Activated T-helper 2 cell treated with anti-CD3 and anti-CD28 coated beads, Interferon-gamma antibody, Interleukin-2, Interleukin-4, amounts not matched to agents 10 μg/mL and 5 μg/mL and 100 μg/mL, durations not matched to agents 14 hours and 24 hours and 36 hours (primary cell): ENCODE data around the gene PDXK. TPM values are rescaled to one million over a fixed set of nuclear protein-coding genes. Genes with fewer than 3 reads are reported as not detected.

ENCODE experiments used
- DNase-seq: peaks from one replicate; pipeline ENCODE4 v3.0.0; 2021; ENCODE audit warnings: low spot score
- H3K27ac Mint-ChIP-seq: one replicate; pipeline ENCODE4 v1.8.0; 2021; ENCODE audit warnings: mixed read lengths
- H3K27me3 Mint-ChIP-seq: one replicate; pipeline ENCODE4 v1.8.0; 2021; ENCODE audit warnings: low read depth, mixed read lengths
- H3K36me3 Mint-ChIP-seq: one replicate; pipeline ENCODE4 v1.8.0; 2021; ENCODE audit warnings: low read depth, mixed read lengths
- H3K4me1 Mint-ChIP-seq: one replicate; pipeline ENCODE4 v1.8.0; 2021; ENCODE audit warnings: low read depth, mixed read lengths
- H3K4me3 Mint-ChIP-seq: one replicate; pipeline ENCODE4 v1.8.0; 2021; ENCODE audit warnings: low read depth, mild to moderate bottlenecking, moderate library complexity, mixed read lengths
- H3K9me3 Mint-ChIP-seq: one replicate; pipeline ENCODE4 v1.8.0; 2021; ENCODE audit warnings: mixed read lengths
- intact Hi-C: fragments of 100-400 bp; cut with micrococcal nuclease; formaldehyde crosslinking; loops from one replicate; pipeline ENCODE4 v1.15.1; 2023
- total RNA-seq: library from RNA; stranded (reverse); gene quantifications from 2 replicates; pipeline ENCODE4 v1.2.3, GENCODE V29; 2022

PDXK gene
- total RNA-seq, 1 donor from 2014 or later: 124 TPM

GRCh38 chr21:43809346-43809799, 90.4 kb downstream of the PDXK start:
- H3K27me3 Mint-ChIP-seq: no peaks in the 10 kb centered on the region
- H3K4me1 Mint-ChIP-seq: peaks cover 8% of the 10 kb centered on the region
- intact Hi-C loops: no loop called here
- no peak overlapping the region for H3K27ac Mint-ChIP-seq
- H3K4me3 Mint-ChIP-seq: no peak overlapping the region
- H3K9me3 Mint-ChIP-seq: no peaks in the 10 kb centered on the region
- H3K36me3 Mint-ChIP-seq: peaks cover 13% of the 10 kb centered on the region
- DNase-seq: no peak

DNA sequence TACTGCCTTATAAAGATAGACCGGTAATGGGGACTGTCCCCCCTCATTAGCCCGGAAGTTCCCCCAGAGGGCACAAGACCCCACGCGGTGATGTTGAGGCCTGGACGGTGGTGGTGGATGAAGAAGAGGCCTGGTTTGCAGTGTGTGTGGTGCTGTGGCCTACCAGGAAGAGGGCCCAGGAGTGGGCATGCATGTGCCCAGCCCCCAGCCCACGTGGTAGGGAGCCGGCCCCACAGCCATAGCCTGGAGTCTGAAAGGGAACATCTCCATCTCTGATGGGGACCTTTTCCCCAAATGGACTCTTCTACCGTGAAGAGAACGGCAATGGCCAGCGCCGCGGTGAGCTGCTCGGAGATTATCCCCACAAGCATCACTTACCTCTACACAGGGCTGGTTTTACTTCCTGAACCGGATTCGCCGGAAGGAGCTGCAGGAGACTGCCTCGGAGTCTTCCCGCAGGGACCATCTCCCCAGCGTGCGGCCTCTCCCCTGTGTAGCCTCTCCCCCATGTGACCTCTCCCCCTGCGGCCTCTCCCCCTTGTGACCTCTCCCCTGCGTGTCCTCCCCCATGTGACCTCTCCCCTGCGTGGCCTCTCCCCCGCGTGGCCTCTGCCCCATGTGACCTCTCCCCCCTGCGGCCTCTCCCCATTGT, 91.0 kb downstream of the PDXK start:
- intact Hi-C loops: loop anchor here (1.0 to 5.0 kb wide), 3 partner anchors 57 to 165 kb away; partner anchors contain the start of gene AGPAT3
- peaks cover 11% of the 10 kb centered on the region for H3K4me1 Mint-ChIP-seq
- no peak overlapping the region for H3K4me3 Mint-ChIP-seq
- DNase-seq: no peak
- no peaks in the 10 kb centered on the region for H3K27me3 Mint-ChIP-seq
- H3K36me3 Mint-ChIP-seq: peaks cover 13% of the 10 kb centered on the region
- no peaks in the 10 kb centered on the region for H3K9me3 Mint-ChIP-seq
- H3K27ac Mint-ChIP-seq: no peak overlapping the region

DNA sequence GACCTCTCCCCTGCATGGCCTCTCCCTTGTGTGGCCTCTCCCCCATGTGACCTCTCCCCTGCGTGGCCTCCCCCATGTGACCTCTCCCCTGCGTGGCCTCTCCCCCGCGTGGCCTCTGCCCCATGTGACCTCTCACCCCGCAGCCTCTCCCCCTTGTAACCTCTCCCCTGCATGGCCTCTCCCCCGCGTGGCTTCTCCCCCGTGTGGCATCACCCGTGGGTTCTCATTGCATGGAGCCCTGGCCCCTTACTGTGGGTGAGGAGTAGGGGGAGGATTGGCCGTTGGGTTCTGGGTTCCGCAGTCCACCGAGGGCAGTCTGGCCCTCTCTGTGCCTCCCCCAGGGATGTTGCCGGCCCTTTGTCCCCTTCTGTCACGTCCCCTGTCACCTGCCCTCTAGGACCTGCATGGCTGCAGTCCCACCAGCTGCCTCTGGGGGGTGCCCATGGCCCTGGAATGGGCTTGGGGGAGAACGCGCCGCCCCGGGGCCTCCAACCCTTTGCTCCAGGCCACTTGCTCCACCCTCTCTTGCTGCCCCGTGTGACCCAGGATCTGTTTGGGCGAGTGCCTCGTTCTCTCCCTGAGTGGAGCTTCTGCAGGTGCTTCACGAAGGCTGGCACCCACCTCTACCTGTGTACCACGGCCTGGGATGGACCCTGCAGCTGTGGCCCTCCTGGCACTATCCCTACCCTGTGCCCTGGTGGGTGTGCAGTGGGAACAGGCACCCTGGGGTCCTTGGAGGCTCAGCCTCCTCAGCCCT, 91.8 kb downstream of the PDXK start:
- no peaks in the 10 kb centered on the region for H3K27me3 Mint-ChIP-seq
- H3K4me1 Mint-ChIP-seq: peaks cover 11% of the 10 kb centered on the region
- no peaks in the 10 kb centered on the region for H3K9me3 Mint-ChIP-seq
- peak; percentile 85 for DNase-seq
- intact Hi-C loops: loop anchor here (1.0 to 5.0 kb wide), 4 partner anchors 57 to 165 kb away; partner anchors contain the start of gene AGPAT3
- H3K36me3 Mint-ChIP-seq: peaks cover 9% of the 10 kb centered on the region
- H3K4me3 Mint-ChIP-seq: no peak overlapping the region
- peak overlapping the region; percentile 4 for H3K27ac Mint-ChIP-seq

DNA sequence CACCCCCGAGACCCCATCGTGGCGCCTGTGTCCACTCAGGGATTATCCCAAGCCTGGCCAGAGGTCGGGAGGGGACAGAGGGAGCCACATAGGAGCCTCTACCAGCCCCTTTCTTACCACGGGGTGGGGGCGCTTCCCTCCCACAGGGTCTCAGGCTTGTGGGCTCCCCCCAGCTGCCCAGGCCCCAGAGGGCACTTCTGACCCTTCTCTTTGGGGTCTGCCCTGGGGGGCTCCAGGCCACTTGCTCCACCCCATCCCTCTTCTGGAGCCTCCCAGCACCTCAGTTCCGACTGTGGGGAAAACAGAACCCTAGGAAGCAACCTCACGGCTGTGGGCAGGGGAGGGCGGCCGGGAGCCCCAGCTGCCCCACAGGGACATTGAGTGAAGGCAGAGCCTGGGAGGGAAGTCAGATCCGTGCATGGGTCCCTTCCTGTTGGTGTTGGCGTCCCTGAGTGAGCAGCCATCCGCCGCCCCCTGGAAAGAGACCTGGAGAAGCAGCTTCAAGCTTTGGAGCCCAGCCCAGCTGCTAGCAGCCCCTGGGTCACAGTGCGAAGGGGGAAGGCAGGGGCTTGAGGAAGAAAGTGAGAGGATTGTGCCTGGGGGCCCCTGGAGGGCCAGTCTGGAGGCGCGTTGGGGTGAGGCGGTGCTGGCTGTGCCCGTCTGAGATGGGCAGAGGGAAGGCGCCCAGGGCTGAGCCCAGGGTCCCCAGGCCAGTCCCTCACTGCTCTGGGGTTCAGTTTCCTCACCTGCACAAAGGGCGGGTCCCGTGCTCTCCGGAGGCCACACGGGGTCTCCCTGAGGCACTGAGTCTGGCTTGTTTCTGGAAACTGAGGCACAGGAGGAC, 92.6 kb downstream of the PDXK start:
- Mint-ChIP-seq H3K36me3 (peaks cover under 1% of the 10 kb centered on the region), H3K27ac (no peak overlapping the region), H3K4me3 (no peak overlapping the region), H3K9me3 (no peaks in the 10 kb centered on the region), H3K27me3 (no peaks in the 10 kb centered on the region), H3K4me1 (peaks cover 11% of the 10 kb centered on the region)
- no peak for DNase-seq
- intact Hi-C loops: loop anchor here (1.0 to 5.0 kb wide), 3 partner anchors 56 to 127 kb away; partner anchors contain the start of gene AGPAT3

Other genes starting within 250 kb of the PDXK start
- gene HSF2BP, start 59.6 kb upstream of the PDXK start, total RNA-seq: 0.97 and 1.1 TPM in 2 replicates
- 63.5 and 66.2 TPM in 2 replicates for gene RRP1B, start 59.6 kb upstream of the PDXK start, total RNA-seq
- gene CSTB, start 57.2 kb downstream of the PDXK start, total RNA-seq: 55.8 TPM in 2 replicates
- gene RRP1, start 70.4 kb downstream of the PDXK start, total RNA-seq: 67.1 and 71.7 TPM in 2 replicates
- gene AGPAT3, start 146.1 kb downstream of the PDXK start, total RNA-seq: 126 and 134 TPM in 2 replicates